GM12874 (cell line): ENCODE measurements around the gene CYLC2.

ENCODE experiments used
- CTCF ChIP-seq: IDR thresholded peaks from 2 replicates; pipeline ENCODE4 v1.5.1; 2011; ENCODE audit warnings: low read depth, mild to moderate bottlenecking, control low read depth, low read length, moderate library complexity; ENCODE audit not compliant: insufficient read depth

CYLC2 gene

GRCh38 chr9:102995033-102995432 is at the start of gene CYLC2:
Gene CYLC2, plus strand, starts transcription at chr9:102995333. Its CDS starts 48 bp downstream, at chr9:102995381.
- TF ChIP-seq CTCF: no peak

- no peak for TF ChIP-seq CTCF
Measured at GRCh38 chr9:102950346-102950745, 44.8 kb upstream of the CYLC2 start.

- TF ChIP-seq CTCF: no peak
Measured at GRCh38 chr9:102966999-102967398, 28.1 kb upstream of the CYLC2 start.

- TF ChIP-seq CTCF: no peak
Measured at GRCh38 chr9:102967979-102968378, 27.2 kb upstream of the CYLC2 start.

GRCh38 chr9:102972780-102973179 is 22.4 kb upstream of the CYLC2 start:
- TF ChIP-seq CTCF: no peak

GRCh38 chr9:102974530-102974929 is 20.6 kb upstream of the CYLC2 start:
- TF ChIP-seq CTCF: no peak

- TF ChIP-seq CTCF: no peak
Measured at GRCh38 chr9:102975251-102975650, 19.9 kb upstream of the CYLC2 start.
